Measurements from ENCODE around the gene PEX14. TPM values are rescaled to one million over a fixed set of nuclear protein-coding genes. Genes with fewer than 3 reads are reported as not detected.

Gene PEX14
- total and polyA plus RNA-seq, 2 experiments from 2014 or later = 17.6 to 19.6 TPM

DNA sequence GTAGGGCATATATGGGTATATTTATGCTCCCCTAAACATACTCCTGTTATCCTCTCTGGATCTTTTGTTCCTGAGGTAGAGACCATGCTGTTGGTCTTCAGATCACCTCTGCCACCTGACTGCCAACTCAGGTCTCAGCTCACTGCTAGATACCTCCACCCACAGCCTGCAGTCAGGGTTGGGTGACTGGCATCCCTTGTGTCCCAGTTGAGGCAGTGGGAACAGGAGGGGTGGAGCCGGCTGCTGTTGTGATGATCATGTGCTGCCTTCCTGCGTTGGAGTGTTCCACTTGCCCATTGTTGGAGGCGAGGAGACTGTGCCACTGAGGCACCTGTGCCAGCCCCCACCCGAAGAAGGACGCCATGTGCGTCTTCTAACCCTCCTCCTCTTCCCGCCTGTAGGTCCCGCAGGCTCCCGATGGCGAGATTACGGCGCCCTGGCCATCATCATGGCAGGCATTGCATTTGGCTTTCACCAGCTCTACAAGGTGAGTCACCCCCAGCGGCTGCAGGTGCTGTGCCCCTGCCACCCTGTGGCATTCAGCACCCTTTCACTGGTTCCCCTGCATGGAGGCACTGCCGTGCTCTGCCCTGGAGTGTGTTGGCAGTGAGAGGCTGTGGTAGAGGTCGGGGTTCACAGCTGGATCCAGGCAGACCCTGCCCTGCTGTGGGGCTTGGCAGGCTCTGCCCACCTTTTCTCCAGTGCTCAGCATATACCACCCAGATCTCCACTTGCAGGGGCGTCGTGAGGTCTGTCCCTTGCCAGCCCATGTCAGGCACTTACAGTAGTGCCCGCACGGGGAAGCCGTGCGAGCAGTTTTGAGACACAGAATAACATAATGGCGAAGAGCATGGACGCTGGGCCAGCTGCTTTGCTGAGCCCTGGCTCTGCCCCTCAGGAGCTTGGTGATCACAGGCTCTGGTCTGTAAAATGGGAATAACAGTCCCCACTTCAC is 143.5 kb downstream of the PEX14 start:
- Histone ChIP-seq H3K27me3 (ENCODE audit: insufficient read depth) (no peaks in the 10 kb centered on the region), H3K9me2 (ENCODE audit: insufficient read depth) (no peaks in the 10 kb centered on the region), H4K20me1 (replicated peaks; ENCODE audit: insufficient read depth) (no peaks in the 10 kb centered on the region), H2AFZ (no peak overlapping the region), H3K79me2 (replicated peaks; ENCODE audit: insufficient read depth) (no peaks in the 10 kb centered on the region), H3K4me1 (ENCODE audit: insufficient read depth) (no peaks in the 10 kb centered on the region; the same call in 1 of the 2 replicates), H3K36me3 (ENCODE audit: insufficient read depth) (no peaks in the 10 kb centered on the region), H3F3A (replicated peaks; ENCODE audit: low read depth) (no peaks in the 10 kb centered on the region), H3K27ac (ENCODE audit: low read depth) (no peak overlapping the region), H3K4me3 (no peak overlapping the region), H3K4me2 (no peak overlapping the region)
- no peak overlapping the region for H3K4me3 Mint-ChIP-seq
- peaks cover 26% of the 10 kb centered on the region for H3K4me1 Mint-ChIP-seq
- TF ChIP-seq ZNF331 (CRISPR knock-in tag; IDR thresholded peaks at IDR 0.05; ENCODE audit: low read depth) = no peak
- TF ChIP-seq EZH2phosphoT487 (IDR thresholded peaks at IDR 0.05; ENCODE audit: unreplicated experiment) = no peak
- TF ChIP-seq, protein P1, sequence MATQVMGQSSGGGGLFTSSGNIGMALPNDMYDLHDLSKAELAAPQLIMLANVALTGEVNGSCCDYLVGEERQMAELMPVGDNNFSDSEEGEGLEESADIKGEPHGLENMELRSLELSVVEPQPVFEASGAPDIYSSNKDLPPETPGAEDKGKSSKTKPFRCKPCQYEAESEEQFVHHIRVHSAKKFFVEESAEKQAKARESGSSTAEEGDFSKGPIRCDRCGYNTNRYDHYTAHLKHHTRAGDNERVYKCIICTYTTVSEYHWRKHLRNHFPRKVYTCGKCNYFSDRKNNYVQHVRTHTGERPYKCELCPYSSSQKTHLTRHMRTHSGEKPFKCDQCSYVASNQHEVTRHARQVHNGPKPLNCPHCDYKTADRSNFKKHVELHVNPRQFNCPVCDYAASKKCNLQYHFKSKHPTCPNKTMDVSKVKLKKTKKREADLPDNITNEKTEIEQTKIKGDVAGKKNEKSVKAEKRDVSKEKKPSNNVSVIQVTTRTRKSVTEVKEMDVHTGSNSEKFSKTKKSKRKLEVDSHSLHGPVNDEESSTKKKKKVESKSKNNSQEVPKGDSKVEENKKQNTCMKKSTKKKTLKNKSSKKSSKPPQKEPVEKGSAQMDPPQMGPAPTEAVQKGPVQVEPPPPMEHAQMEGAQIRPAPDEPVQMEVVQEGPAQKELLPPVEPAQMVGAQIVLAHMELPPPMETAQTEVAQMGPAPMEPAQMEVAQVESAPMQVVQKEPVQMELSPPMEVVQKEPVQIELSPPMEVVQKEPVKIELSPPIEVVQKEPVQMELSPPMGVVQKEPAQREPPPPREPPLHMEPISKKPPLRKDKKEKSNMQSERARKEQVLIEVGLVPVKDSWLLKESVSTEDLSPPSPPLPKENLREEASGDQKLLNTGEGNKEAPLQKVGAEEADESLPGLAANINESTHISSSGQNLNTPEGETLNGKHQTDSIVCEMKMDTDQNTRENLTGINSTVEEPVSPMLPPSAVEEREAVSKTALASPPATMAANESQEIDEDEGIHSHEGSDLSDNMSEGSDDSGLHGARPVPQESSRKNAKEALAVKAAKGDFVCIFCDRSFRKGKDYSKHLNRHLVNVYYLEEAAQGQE (IDR thresholded peaks at IDR 0.05; ENCODE audit: unreplicated experiment) = no peak
- TF ChIP-seq NANOG (IDR thresholded peaks at IDR 0.05; ENCODE audit: borderline replicate concordance) = no peak
- TF ChIP-seq EZH2 (IDR thresholded peaks at IDR 0.05; ENCODE audit: low read depth, unreplicated experiment) = no peak
- TF ChIP-seq JUNB (IDR thresholded peaks at IDR 0.05; ENCODE audit: unreplicated experiment) = no peak
- TF ChIP-seq, protein P2, sequence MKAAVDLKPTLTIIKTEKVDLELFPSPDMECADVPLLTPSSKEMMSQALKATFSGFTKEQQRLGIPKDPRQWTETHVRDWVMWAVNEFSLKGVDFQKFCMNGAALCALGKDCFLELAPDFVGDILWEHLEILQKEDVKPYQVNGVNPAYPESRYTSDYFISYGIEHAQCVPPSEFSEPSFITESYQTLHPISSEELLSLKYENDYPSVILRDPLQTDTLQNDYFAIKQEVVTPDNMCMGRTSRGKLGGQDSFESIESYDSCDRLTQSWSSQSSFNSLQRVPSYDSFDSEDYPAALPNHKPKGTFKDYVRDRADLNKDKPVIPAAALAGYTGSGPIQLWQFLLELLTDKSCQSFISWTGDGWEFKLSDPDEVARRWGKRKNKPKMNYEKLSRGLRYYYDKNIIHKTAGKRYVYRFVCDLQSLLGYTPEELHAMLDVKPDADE (IDR thresholded peaks at IDR 0.05) = no peak
- TF ChIP-seq POLR2AphosphoS5 (IDR thresholded peaks at IDR 0.05; ENCODE audit: low read depth) = no peak
- TF ChIP-seq STAT1 (IDR thresholded peaks at IDR 0.05; ENCODE audit: unreplicated experiment) = no peak
- no peak for TF ChIP-seq CREB1 (CRISPR knock-in tag; IDR thresholded peaks at IDR 0.05; ENCODE audit: low read depth)
- no peak for TF ChIP-seq ZNF114 (CRISPR knock-in tag; IDR thresholded peaks at IDR 0.05)
- TF ChIP-seq, protein P3, sequence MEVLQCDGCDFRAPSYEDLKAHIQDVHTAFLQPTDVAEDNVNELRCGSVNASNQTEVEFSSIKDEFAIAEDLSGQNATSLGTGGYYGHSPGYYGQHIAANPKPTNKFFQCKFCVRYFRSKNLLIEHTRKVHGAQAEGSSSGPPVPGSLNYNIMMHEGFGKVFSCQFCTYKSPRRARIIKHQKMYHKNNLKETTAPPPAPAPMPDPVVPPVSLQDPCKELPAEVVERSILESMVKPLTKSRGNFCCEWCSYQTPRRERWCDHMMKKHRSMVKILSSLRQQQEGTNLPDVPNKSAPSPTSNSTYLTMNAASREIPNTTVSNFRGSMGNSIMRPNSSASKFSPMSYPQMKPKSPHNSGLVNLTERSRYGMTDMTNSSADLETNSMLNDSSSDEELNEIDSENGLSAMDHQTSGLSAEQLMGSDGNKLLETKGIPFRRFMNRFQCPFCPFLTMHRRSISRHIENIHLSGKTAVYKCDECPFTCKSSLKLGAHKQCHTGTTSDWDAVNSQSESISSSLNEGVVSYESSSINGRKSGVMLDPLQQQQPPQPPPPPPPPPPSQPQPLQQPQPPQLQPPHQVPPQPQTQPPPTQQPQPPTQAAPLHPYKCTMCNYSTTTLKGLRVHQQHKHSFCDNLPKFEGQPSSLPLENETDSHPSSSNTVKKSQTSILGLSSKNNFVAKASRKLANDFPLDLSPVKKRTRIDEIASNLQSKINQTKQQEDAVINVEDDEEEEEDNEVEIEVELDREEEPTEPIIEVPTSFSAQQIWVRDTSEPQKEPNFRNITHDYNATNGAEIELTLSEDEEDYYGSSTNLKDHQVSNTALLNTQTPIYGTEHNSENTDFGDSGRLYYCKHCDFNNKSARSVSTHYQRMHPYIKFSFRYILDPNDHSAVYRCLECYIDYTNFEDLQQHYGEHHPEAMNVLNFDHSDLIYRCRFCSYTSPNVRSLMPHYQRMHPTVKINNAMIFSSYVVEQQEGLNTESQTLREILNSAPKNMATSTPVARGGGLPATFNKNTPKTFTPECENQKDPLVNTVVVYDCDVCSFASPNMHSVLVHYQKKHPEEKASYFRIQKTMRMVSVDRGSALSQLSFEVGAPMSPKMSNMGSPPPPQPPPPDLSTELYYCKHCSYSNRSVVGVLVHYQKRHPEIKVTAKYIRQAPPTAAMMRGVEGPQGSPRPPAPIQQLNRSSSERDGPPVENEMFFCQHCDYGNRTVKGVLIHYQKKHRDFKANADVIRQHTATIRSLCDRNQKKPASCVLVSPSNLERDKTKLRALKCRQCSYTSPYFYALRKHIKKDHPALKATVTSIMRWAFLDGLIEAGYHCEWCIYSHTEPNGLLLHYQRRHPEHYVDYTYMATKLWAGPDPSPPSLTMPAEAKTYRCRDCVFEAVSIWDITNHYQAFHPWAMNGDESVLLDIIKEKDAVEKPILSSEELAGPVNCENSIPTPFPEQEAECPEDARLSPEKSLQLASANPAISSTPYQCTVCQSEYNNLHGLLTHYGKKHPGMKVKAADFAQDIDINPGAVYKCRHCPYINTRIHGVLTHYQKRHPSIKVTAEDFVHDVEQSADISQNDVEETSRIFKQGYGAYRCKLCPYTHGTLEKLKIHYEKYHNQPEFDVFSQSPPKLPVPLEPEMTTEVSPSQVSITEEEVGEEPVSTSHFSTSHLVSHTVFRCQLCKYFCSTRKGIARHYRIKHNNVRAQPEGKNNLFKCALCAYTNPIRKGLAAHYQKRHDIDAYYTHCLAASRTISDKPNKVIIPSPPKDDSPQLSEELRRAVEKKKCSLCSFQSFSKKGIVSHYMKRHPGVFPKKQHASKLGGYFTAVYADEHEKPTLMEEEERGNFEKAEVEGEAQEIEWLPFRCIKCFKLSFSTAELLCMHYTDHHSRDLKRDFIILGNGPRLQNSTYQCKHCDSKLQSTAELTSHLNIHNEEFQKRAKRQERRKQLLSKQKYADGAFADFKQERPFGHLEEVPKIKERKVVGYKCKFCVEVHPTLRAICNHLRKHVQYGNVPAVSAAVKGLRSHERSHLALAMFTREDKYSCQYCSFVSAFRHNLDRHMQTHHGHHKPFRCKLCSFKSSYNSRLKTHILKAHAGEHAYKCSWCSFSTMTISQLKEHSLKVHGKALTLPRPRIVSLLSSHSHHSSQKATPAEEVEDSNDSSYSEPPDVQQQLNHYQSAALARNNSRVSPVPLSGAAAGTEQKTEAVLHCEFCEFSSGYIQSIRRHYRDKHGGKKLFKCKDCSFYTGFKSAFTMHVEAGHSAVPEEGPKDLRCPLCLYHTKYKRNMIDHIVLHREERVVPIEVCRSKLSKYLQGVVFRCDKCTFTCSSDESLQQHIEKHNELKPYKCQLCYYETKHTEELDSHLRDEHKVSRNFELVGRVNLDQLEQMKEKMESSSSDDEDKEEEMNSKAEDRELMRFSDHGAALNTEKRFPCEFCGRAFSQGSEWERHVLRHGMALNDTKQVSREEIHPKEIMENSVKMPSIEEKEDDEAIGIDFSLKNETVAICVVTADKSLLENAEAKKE (CRISPR knock-in tag; IDR thresholded peaks at IDR 0.05) = no peak
- TF ChIP-seq, protein P4, sequence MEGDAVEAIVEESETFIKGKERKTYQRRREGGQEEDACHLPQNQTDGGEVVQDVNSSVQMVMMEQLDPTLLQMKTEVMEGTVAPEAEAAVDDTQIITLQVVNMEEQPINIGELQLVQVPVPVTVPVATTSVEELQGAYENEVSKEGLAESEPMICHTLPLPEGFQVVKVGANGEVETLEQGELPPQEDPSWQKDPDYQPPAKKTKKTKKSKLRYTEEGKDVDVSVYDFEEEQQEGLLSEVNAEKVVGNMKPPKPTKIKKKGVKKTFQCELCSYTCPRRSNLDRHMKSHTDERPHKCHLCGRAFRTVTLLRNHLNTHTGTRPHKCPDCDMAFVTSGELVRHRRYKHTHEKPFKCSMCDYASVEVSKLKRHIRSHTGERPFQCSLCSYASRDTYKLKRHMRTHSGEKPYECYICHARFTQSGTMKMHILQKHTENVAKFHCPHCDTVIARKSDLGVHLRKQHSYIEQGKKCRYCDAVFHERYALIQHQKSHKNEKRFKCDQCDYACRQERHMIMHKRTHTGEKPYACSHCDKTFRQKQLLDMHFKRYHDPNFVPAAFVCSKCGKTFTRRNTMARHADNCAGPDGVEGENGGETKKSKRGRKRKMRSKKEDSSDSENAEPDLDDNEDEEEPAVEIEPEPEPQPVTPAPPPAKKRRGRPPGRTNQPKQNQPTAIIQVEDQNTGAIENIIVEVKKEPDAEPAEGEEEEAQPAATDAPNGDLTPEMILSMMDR (conservative IDR thresholded peaks at IDR 0.05; ENCODE audit: low read depth in 2 of 2) = no peak
- no peak for DNase-seq (ENCODE audit: low spot score)
- no peak for ATAC-seq
- H3K27me3 Mint-ChIP-seq (ENCODE audit: insufficient read depth, low read depth, poor library complexity) = peaks cover 14% of the 10 kb centered on the region
- H3K36me3 Mint-ChIP-seq (ENCODE audit: low read depth) = no peaks in the 10 kb centered on the region
- H3K9me3 Mint-ChIP-seq = no peaks in the 10 kb centered on the region; the same call in 2 of the 3 replicates
- H3K27ac Mint-ChIP-seq = no peak overlapping the region

Measured in GM23338 (cell line).